Measurements from ENCODE around the gene NUP35. TPM values are rescaled to one million over a fixed set of nuclear protein-coding genes. Genes with fewer than 3 reads are reported as not detected.

Gene NUP35
- total RNA-seq, 1 donor from 2014 or later = 12.6 TPM

DNA sequence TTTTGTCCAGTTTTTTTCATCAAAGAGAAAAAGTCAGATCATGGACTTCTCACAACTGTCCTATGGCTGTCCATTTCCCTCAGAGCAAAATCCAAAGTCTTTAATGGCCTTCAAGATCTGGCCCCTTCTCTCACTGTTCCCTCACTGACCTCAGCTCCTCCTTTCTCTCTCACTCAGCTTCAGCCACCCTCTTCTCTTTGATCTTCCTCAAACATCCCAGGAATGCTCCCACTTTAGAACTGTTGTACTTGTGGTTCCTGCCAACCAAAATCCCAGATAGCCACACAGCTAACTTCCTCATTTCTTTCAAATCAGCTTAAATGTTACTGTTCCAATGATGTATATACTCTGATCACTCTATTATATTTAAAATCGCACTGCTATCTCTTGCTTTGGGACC lies 82.9 kb downstream of the NUP35 start:
- no peak for DNase-seq (ENCODE audit: low spot score)

DNA sequence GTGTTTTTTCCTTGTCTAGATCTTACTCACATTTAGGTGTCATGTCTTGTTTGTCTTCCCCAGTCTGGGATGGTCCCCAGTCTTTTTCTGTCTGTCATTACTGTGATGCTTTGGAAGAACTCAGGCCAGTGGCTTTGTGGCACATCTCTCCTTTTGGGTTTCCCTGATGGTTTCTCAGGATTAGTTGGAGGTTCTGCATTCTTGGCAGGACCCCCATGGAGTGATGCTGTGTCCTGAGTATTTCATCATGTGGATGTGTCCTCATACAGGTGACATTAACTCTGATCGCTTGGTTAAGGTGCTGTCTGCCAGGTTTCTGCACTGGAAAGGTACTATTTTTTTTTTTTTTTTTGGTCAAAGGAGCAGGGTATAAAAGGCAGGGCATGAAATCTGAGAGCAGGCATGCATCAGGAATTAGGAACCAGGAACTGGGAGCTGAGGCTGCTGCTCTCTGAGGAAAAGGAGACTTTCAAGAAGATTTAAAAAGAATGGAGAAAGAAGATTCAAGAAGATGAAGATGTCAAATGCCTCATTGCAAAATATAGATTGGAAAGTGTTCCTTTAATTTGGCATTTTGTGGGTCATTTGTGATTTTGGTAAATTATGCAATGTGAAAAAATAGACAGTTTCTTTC lies 85.3 kb downstream of the NUP35 start:
- no peak for DNase-seq (ENCODE audit: low spot score)

Other genes with a start within 250 kb of the NUP35 start
- 127 TPM for gene NCKAP1, start 86.0 kb upstream of the NUP35 start, total RNA-seq
- gene DUSP19, start 45.7 kb upstream of the NUP35 start, total RNA-seq = 0.67 TPM

Measured in mesenteric fat pad (tissue), 1 donor.